NCI-H446 treated with DMSO at 0.1 percent for 48 hours (cell line): ENCODE results near the gene IPCEF1.

Experiments used
- DNase-seq: peaks from one replicate; lab custom pipeline; 2025; lab: John Stamatoyannopoulos, UW

Gene IPCEF1

DNA sequence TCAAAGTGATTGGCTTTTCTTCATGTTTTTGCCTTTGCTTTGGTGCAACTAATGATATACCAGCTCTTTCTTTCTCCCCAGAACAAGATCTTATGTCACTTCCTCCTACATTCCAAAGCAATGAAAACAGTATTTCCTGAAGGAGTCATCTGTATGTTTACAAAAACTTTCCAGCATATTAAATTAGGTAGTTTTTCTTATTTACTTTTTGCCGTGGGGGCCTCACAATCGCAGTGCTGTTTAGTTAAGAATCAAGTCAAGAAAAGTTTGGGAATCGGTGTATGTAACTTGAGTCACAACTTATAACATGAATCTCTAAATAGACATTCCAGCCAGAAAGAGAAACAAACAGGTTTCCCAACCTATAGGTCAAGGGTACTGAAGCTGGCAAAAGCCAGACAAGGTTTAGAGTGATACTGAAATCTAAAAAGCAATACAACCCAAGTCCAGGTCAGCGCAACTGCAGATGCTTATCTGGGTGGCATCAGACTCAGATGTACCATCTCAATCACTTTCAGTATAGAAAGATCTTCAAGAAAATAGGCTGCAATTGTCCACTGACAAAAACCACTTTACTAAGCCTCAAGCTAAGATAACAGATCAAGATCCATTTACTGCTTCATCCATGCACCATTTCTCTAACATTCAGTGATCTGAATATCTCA, 63.6 kb downstream of the IPCEF1 start:
- no peak for DNase-seq

GRCh38 chr6:154292066-154292465, 64.5 kb downstream of the IPCEF1 start:
- no peak for DNase-seq

- no peak for DNase-seq
Measured at GRCh38 chr6:154289818-154290508, 66.6 kb downstream of the IPCEF1 start.

DNA sequence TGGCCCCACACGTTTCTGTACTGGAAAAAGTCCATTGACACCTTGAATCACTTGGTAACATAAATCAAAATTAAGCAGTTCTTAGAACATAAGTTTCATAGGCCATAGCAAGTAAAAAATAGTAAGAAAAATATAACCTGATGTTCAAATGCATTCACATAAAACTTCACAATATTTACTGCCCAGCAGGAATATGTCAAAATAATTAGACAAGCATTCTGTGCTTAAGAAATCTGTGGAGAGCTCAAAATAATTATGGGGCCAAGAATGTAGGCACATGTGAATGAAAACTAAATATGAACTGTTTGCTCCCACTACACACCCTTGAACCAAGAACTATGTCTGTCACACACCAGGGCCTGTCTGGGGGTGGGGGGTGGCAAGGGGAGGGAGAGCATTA, 70.8 kb downstream of the IPCEF1 start:
- DNase-seq: no peak

DNA sequence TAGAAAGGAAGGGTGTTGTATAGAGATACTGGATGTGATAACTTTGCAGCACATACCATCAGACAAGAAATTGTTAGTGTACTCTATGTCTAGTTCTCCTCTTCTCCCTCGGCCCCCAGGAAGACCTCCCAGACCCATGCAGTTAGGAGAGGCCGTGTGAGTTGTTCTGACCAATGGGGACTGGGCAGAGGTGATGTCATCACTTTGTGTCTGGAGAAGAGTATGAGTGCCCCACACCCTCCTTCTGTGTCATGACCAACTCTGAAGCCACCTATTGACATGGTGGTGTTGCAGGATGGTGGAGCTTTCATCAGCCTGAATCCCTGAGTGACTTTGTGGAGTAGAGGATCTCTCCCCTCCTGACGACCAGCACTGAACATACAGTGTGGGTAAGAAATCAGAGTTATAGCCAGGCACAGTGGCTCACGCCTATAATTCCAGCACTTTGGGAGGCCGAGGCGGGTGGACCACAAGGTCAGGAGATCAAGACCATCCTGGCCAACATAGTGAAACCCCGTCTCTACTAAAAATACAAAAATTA, 72.2 kb downstream of the IPCEF1 start:
- DNase-seq: no peak

GRCh38 chr6:154280521-154280920, 76.1 kb downstream of the IPCEF1 start:
- no peak for DNase-seq

DNA sequence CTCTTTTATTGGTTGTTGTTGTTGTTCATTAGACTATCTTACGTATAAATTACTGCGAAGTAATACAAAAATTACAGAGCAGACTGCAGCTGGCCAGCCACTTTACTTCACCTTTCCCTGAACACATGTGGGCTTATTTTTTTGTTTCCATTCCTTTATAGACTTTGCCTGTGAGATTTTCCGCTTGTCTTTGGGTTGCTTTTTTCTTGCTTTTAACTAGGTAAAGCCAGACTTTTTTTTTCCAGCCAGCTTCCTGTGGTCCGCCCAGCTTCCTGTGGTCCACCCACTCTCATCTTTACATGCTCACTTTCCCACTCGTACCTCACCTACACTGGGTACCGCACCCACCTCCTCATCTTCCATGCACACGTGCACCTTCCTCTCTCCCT, 79.0 kb downstream of the IPCEF1 start:
- no peak for DNase-seq

DNA sequence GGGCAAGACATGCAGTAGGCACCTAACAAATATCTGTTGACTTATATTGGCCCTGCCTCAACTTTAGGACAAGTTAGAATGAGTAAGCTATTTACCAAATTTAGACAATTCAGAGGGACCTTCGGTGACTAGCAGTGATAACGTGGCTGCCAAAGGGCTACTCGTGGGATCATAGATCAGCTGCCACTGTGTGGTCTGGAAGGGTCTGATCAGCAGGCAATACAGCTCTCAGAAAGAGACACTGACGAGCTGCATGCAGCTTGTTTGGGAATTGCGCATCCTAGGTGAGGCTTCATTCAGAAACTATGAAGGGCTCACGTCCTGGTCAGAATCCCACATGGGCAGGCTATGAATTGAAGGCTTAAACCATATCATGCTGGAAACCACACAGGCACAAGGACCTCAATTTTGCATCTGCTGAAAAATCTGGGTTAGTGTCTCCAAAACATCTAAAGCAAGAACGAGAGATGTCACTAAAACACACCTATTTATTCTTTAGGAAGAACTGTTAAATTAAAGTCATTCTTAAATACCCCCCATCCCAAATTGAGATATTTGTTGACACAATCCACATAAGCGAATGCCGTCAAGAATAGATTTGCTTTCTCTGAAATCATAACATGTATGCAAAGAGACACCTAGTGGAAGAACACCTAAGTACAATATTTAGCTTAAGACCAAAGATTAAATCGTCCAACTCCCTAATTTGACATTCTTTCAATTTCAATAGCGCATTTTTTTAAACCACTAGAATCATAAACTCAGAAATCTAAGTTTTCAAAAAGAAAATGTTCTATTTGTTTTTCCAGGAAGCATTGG, 79.6 kb downstream of the IPCEF1 start:
- no peak for DNase-seq

GRCh38 chr6:154274168-154274567, 82.4 kb downstream of the IPCEF1 start:
- no peak for DNase-seq

GRCh38 chr6:154268486-154268885, 88.1 kb downstream of the IPCEF1 start:
- no peak for DNase-seq

DNA sequence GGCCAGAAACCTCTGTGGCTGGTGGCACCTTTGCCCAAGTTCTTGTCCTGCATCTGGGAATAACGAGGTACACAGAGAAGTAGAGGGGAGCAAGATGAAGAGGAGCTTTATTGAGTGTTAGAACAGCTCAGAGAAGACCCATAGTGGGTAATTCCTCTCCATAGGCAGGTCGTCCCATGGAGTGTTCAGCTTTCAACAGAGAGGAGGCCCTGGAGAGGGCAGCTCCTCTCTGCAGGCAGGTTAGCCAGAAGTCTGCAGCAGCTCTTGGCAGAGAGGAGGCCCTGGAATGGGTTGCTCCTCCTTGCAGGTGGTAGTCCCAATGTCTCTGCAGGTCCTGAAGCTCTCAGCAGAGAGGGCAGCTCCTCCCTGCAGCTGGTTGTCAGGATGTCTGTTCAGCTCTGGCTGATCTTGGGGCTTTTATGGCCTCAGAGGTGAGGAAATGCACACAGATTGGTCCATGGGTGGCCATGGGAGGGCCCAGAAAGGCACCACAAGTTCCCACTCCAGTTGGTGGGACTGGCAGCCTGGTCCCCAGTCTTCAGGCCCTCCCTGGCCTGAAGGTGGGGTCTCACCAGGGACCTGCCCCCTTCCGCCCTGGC, 89.0 kb downstream of the IPCEF1 start:
- no peak for DNase-seq

DNA sequence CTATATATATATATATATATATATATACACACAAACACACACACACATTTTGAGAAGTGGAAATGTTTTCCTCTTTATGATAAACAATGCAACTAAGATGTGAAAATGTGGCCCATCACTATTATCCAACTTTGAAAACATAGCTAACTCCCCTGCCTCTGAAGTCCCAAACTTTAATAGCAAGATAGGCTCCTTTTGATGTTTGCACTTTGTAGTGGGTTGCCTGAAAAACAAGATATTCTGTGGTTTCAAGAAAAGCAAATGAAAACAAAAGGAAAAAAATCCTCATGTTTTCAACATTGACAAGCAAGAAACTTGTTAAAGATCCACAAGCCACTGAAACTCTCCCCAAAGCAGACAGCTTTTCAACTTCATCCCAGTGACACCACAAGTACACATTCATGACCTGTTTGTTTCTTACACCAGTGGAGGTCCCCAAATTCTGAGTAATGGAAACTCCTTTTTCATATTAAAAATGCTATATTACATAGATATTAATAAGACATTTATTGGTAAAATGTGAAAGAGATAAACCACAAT, 90.0 kb downstream of the IPCEF1 start:
- DNase-seq: no peak

- DNase-seq: no peak
Measured at GRCh38 chr6:154261688-154262397, 94.8 kb downstream of the IPCEF1 start.

DNA sequence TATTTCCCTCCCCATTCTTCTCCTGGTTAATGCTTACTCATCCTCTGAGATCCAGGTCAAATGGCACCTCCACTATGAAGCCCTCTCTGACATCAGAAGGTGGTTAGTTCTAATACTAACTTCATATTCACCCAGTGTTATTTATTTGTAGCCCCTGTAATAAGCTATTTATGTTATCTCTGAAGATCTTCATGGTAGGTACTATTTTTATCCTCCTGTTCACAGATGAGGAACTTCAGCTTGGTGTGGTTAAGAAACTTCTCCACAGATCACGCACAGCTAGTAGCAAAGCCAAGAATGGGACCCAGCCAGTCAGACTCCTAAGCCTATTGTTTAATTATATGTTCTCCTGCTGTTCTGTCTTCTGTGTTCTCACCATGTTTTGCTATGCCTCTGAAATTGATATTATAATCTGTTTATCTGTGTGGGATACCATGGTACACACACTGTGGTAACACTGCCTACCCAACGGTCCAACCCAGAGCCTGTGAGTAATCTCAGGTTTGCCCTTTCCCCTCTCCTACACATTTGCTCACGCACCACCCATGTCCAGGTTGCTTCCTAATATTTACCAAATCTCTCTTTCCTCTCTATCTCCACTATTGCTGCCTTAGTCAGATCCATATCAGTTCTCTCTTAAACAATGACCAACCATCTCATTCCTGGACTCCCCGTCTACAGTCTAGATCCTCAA, 98.4 kb downstream of the IPCEF1 start:
- no peak for DNase-seq

GRCh38 chr6:154257067-154257466, 99.5 kb downstream of the IPCEF1 start:
- DNase-seq: no peak

DNA sequence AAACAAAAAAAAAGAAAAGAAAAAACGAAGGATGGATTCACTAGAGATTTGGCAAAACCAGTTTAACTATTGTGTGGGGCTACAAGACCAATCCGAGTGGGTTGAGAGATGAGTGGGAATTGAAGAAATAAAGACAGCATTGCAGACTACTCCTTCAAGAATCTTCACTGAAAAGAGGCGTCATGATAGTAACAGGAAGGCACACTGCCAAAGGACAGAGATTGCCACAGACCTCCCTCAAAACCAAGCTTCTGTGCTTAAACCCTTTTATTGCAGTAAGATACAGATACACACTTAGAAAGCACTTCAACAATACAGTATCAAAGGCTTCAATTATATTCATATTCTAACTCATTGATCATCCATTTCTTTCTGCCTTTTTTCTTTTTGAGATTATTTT, 103.9 kb downstream of the IPCEF1 start:
- DNase-seq: no peak

- DNase-seq: no peak
Measured at GRCh38 chr6:154251116-154251515, 105.5 kb downstream of the IPCEF1 start.

DNA sequence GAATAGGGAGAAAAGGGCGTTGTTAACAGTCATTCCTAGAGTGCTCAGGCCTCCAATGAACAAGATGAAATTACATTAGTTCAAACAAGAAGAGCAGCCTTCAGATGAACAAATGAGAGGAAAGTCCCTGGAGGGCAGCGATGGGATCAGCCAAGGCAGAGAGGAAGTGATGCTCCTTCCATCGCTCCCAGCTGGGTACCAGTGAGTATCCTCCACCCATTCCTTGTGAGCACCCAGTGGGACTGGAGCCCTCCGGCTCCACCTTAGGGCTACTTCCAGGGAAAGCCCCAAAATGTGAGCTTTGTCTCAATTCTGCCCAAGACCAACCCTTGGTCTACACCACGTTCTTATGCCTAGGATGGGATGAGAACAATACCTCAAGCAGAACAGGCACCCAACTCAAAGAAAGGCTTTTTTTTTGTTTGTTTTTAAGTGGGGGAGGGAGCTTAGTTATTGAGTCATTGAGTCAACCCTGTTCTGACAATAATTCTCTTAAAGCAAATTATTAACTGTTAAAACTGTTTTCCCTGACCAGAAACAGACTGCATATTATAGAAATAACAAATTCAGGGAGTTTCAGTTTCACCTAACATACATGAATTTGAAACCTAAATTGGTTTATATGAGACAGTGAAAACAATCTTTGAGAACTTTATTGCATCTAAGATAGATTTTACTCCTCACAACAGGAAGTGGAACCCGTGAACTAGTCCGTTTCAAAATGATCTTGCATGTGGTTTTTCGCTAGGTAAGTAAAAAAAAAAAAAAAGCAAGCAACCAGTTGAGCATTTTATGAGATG, 106.9 kb downstream of the IPCEF1 start:
- DNase-seq: no peak

GRCh38 chr6:154247119-154247861, 109.3 kb downstream of the IPCEF1 start:
- no peak for DNase-seq
